ENCODE data around the gene DDX4. TPM values are rescaled to one million over a fixed set of nuclear protein-coding genes. Genes with fewer than 3 reads are reported as not detected.

The DDX4 gene
- total RNA-seq, 2 experiments from 2014 or later, result not detected

DNA sequence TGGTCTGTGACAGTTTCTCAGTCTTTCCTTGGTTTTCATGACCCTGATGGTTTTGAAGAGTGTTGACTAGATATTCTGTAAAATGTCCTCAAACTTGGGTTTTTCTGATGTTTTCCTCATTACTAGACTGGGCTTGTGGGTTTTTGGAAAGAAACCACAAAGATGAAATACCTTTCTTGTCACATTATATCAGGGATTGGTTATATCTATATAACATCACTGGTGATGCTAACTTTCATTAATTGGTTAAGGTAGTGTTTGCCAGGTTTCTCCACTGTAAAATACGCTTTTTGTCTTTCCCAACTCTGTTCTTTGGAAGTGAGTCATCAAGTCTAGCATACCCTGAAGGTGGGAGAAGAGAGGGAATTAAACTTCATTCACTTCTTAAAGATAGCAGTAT lies 110.0 kb downstream of the DDX4 start:
- Histone ChIP-seq H2AFZ (ENCODE audit: low read length) (no peak overlapping the region), H4K20me1 (ENCODE audit: insufficient read depth, low read length) (no peaks in the 10 kb centered on the region), H3K9me2 (ENCODE audit: insufficient read depth, low read length) (no peaks in the 10 kb centered on the region), H3K4me2 (ENCODE audit: low read length) (no peak overlapping the region), H3K36me3 (ENCODE audit: insufficient read depth, low read length) (no peaks in the 10 kb centered on the region), H3K9me3 (ENCODE audit: low read length) (no peaks in the 10 kb centered on the region), H3K4me3 (ENCODE audit: low read depth, low read length, poor library complexity, severe bottlenecking) (no peak overlapping the region), H3K79me2 (ENCODE audit: insufficient read depth, low read depth, low read length) (no peaks in the 10 kb centered on the region), H3K27ac (ENCODE audit: low read depth, low read length, poor library complexity, severe bottlenecking) (no peak overlapping the region), H3K4me1 (ENCODE audit: insufficient read depth, low read length, poor library complexity, severe bottlenecking) (no peaks in the 10 kb centered on the region)
- no TSS peak for BruUV-seq (replicated peaks)
- DNase-seq (ENCODE audit: low spot score), result no peak
- ChIA-PET CTCF (ENCODE audit: unreplicated experiment) (no interaction called here), POLR2A (no interaction called here)
- no peak for TF ChIP-seq EZH2phosphoT487 (IDR thresholded peaks at IDR 0.05; ENCODE audit: borderline replicate concordance, low read depth, low read length)
- TF ChIP-seq, protein P1, sequence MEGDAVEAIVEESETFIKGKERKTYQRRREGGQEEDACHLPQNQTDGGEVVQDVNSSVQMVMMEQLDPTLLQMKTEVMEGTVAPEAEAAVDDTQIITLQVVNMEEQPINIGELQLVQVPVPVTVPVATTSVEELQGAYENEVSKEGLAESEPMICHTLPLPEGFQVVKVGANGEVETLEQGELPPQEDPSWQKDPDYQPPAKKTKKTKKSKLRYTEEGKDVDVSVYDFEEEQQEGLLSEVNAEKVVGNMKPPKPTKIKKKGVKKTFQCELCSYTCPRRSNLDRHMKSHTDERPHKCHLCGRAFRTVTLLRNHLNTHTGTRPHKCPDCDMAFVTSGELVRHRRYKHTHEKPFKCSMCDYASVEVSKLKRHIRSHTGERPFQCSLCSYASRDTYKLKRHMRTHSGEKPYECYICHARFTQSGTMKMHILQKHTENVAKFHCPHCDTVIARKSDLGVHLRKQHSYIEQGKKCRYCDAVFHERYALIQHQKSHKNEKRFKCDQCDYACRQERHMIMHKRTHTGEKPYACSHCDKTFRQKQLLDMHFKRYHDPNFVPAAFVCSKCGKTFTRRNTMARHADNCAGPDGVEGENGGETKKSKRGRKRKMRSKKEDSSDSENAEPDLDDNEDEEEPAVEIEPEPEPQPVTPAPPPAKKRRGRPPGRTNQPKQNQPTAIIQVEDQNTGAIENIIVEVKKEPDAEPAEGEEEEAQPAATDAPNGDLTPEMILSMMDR (conservative IDR thresholded peaks at IDR 0.05; ENCODE audit: low read length), result no peak
- intact Hi-C loops (cut with micrococcal nuclease; ENCODE audit: unreplicated experiment), result no loop called here

DNA sequence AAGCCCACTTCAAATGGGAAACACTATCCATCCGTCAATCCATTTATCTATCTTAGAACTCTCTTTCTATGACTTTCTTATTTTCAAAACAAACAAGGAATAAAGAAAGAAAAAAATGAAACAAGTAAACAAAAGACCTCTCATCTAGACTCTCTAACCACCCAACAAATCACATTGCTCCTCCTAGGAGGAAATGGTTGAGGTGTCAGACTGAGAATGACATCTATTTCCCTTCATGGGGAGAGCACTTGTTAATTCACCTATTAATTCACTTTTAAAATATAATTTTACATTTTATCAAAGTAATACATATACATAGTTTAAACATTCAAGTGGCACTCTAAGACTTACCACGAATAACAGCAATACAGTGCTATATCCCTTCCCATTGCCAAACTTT lies 110.9 kb downstream of the DDX4 start:
- TF ChIP-seq, protein P1 (conservative IDR thresholded peaks at IDR 0.05; ENCODE audit: low read length), result no peak
- TF ChIP-seq EZH2phosphoT487 (IDR thresholded peaks at IDR 0.05; ENCODE audit: borderline replicate concordance, low read depth, low read length), result no peak
- H3K9me2 ChIP-seq (ENCODE audit: insufficient read depth, low read length), result no peaks in the 10 kb centered on the region
- DNase-seq (ENCODE audit: low spot score), result no peak
- no peaks in the 10 kb centered on the region for H3K36me3 ChIP-seq (ENCODE audit: insufficient read depth, low read length)
- H3K4me3 ChIP-seq (ENCODE audit: low read depth, low read length, poor library complexity, severe bottlenecking), result no peak overlapping the region
- no peaks in the 10 kb centered on the region for H3K4me1 ChIP-seq (ENCODE audit: insufficient read depth, low read length, poor library complexity, severe bottlenecking)
- POLR2A ChIA-PET, result no interaction called here
- H4K20me1 ChIP-seq (ENCODE audit: insufficient read depth, low read length), result no peaks in the 10 kb centered on the region
- H3K4me2 ChIP-seq (ENCODE audit: low read length), result no peak overlapping the region
- H3K9me3 ChIP-seq (ENCODE audit: low read length), result no peaks in the 10 kb centered on the region
- CTCF ChIA-PET (ENCODE audit: unreplicated experiment), result no interaction called here
- BruUV-seq (replicated peaks), result no TSS peak
- H3K79me2 ChIP-seq (ENCODE audit: insufficient read depth, low read depth, low read length), result no peaks in the 10 kb centered on the region
- no peak overlapping the region for H3K27ac ChIP-seq (ENCODE audit: low read depth, low read length, poor library complexity, severe bottlenecking)
- intact Hi-C loops (cut with micrococcal nuclease; ENCODE audit: unreplicated experiment), result no loop called here
- H2AFZ ChIP-seq (ENCODE audit: low read length), result no peak overlapping the region

- POLR2A ChIA-PET, result no interaction called here
Measured at GRCh38 chr5:55850839-55851674, 113.2 kb downstream of the DDX4 start, which contains the start of gene IL31RA. TSS of gene IL31RA (plus strand) at chr5:55851357. CDS start at chr5:55851571, 214 bp downstream.

More at GRCh38 chr5:55850839-55851674, 113.2 kb downstream of the DDX4 start, which contains the start of gene IL31RA:
- Histone ChIP-seq H3K4me2 (ENCODE audit: low read length) (no peak within 1 kb of the TSS), H3K9me2 (ENCODE audit: insufficient read depth, low read length) (no peaks in the 10 kb centered on the region), H2AFZ (ENCODE audit: low read length) (no peak within 1 kb of the TSS), H3K9me3 (ENCODE audit: low read length) (no peaks in the 10 kb centered on the region), H3K4me1 (ENCODE audit: insufficient read depth, low read length, poor library complexity, severe bottlenecking) (no peaks in the 10 kb centered on the region), H3K4me3 (ENCODE audit: low read depth, low read length, poor library complexity, severe bottlenecking) (no peak within 1 kb of the TSS), H3K36me3 (ENCODE audit: insufficient read depth, low read length) (no peaks in the 10 kb centered on the region), H3K79me2 (ENCODE audit: insufficient read depth, low read depth, low read length) (no peaks in the 10 kb centered on the region), H4K20me1 (ENCODE audit: insufficient read depth, low read length) (no peaks in the 10 kb centered on the region), H3K27ac (ENCODE audit: low read depth, low read length, poor library complexity, severe bottlenecking) (no peak within 1 kb of the TSS)
- BruUV-seq (replicated peaks), result no TSS peak
- intact Hi-C loops (cut with micrococcal nuclease; ENCODE audit: unreplicated experiment), result no loop called here
- no peak for DNase-seq (ENCODE audit: low spot score)
- CTCF ChIA-PET (ENCODE audit: unreplicated experiment), result no interaction called here
- TF ChIP-seq EZH2phosphoT487 (IDR thresholded peaks at IDR 0.05; ENCODE audit: borderline replicate concordance, low read depth, low read length), result no peak
- TF ChIP-seq, protein P1 (conservative IDR thresholded peaks at IDR 0.05; ENCODE audit: low read length), result no peak

Data from OCI-LY7 (cell line).